HEK293T (cell line): ENCODE data around the gene FARP1.

Experiments used
- CTCF ChIA-PET: fragments of 350-600 bp; formaldehyde crosslinking; extraction: SDS; loops from one replicate; lab custom pipeline; 2021; ENCODE audit warnings: antibody characterized with exemption, inconsistent platforms; lab: Yijun Ruan, JAX
- POLR2A ChIA-PET: fragments of 350-600 bp; formaldehyde crosslinking; extraction: SDS; loops from one replicate; lab custom pipeline; 2020; ENCODE audit warnings: antibody characterized with exemption, inconsistent platforms; lab: Yijun Ruan, JAX
- DNase-seq: peaks from one replicate; pipeline ENCODE4 v3.0.0; 2012; ENCODE audit warnings: mixed read lengths; ENCODE audit errors: extremely low spot score
- ARNT ChIP-seq: fragments of 450-650 bp; IDR thresholded peaks from 2 replicates; pipeline ENCODE4 v1.6.1; 2017; ENCODE audit warnings: mild to moderate bottlenecking
- BHLHE40 ChIP-seq: fragments of 450-650 bp; IDR thresholded peaks from 2 replicates; pipeline ENCODE4 v1.6.1; 2016; ENCODE audit warnings: mild to moderate bottlenecking, moderate library complexity, borderline replicate concordance
- CTBP1 ChIP-seq: fragments of 450-650 bp; IDR thresholded peaks from 2 replicates; pipeline ENCODE4 v1.6.1; 2016; ENCODE audit warnings: borderline replicate concordance
- ELF4 ChIP-seq: fragments of 450-650 bp; IDR thresholded peaks from 2 replicates; pipeline ENCODE4 v1.6.1; 2017; ENCODE audit warnings: antibody characterized with exemption
- FOXA1 ChIP-seq: fragments of 450-650 bp; IDR thresholded peaks from 2 replicates; pipeline ENCODE4 v1.6.1; 2016; ENCODE audit warnings: mild to moderate bottlenecking
- FOXK2 ChIP-seq: fragments of 450-650 bp; IDR thresholded peaks from 2 replicates; pipeline ENCODE4 v1.6.1; 2016; ENCODE audit warnings: mild to moderate bottlenecking
- FOXM1 ChIP-seq: fragments of 450-650 bp; IDR thresholded peaks from 2 replicates; pipeline ENCODE4 v1.6.1; 2017; ENCODE audit warnings: mild to moderate bottlenecking, borderline replicate concordance
- HDGF ChIP-seq: fragments of 450-650 bp; IDR thresholded peaks from 2 replicates; pipeline ENCODE4 v1.6.1; 2017; ENCODE audit warnings: antibody characterized with exemption, borderline replicate concordance
- L3MBTL2 ChIP-seq: fragments of 450-650 bp; conservative IDR thresholded peaks from 2 replicates; pipeline ENCODE4 v1.6.1; 2016; ENCODE audit warnings: mild to moderate bottlenecking
- LEF1 ChIP-seq: fragments of 450-650 bp; IDR thresholded peaks from 2 replicates; pipeline ENCODE4 v1.6.1; 2017; ENCODE audit warnings: mild to moderate bottlenecking, borderline replicate concordance
- NFRKB ChIP-seq: fragments of 450-650 bp; IDR thresholded peaks from 2 replicates; pipeline ENCODE4 v1.6.1; 2016; ENCODE audit warnings: mild to moderate bottlenecking, moderate library complexity
- SP1 ChIP-seq: fragments of 450-650 bp; IDR thresholded peaks from 2 replicates; pipeline ENCODE4 v1.6.1; 2017
- SUZ12 ChIP-seq: fragments of 450-650 bp; IDR thresholded peaks from 2 replicates; pipeline ENCODE4 v1.6.1; 2016; ENCODE audit warnings: mild to moderate bottlenecking
- TARDBP ChIP-seq: fragments of 450-650 bp; IDR thresholded peaks from 2 replicates; pipeline ENCODE4 v1.6.1; 2016
- ZNF384 ChIP-seq: fragments of 450-650 bp; IDR thresholded peaks from 2 replicates; pipeline ENCODE4 v1.6.1; 2016
- TF ChIP-seq, protein P1 (sequence below): fragments of 450-650 bp; IDR thresholded peaks from 2 replicates; pipeline ENCODE4 v1.6.1; 2016

FARP1 gene

DNA sequence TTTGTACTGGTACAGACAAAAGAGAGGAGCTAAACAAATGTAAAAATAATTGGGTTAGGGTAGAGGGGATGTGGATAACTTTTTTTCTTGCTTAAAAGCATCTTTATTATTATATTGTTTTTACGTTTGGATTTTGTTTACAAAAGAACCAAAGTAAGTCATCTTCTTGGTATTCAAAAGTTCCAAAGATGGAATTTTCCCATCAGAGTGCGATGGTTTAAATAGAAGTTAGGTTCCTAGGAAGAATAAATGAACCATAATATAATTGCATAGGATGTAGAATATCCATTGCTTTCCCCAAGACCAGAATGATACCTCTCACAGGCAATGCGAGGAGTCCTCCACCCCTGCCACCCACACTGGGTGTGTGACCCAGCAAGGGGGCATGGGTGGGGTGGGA lies 133.6 kb downstream of the FARP1 start:
- CTCF ChIA-PET: no interaction called here
- no peak for DNase-seq
- TF ChIP-seq L3MBTL2 (no peak), HDGF (no peak), FOXM1 (no peak), NFRKB (no peak), ZNF384 (no peak)
- POLR2A ChIA-PET: no interaction called here

DNA sequence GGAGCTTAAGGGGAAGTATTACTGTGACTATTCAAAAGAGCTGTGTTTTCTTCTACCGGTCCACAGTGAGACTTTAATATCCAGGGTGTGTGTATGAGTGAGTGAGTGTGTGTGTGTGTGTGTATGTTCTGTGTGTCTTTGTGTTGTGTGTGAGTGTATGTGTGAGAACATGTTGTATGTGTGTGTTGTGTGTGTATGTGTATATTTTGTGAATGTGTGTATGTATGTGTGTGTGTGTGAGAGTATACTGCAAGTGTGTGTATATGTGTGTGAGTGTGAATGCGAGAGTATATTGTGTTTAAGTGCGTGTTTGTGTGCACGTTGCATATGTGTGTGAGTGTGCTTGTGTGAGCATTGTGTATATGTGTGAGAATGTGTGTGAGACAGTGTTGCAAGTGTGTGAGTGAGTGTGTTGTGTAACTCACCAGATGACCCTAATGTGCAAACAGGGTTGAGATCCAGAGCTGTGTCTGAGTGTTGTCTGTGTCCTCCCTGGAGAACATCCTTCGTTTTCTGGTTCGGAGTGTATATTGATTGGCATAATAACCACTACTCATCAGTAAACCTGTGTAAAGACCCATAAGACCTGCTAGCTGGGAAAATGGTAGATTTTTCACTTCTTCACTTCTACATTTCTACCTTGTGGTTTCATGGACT lies 135.3 kb downstream of the FARP1 start:
- ChIA-PET POLR2A (no interaction called here), CTCF (interaction anchor here (0.6 kb wide), 1 partner anchor 10 kb away, joined by 3 read pairs; no protein-coding TSS in a partner anchor)
- no peak for DNase-seq
- TF ChIP-seq BHLHE40 (no peak), ELF4 (no peak), L3MBTL2 (no peak), SP1 (no peak), ARNT (no peak), ZNF384 (no peak), FOXA1 (no peak), HDGF (no peak), NFRKB (no peak), FOXM1 (no peak), TARDBP (no peak), FOXK2 (no peak), SUZ12 (no peak), CTBP1 (no peak), LEF1 (no peak)
- TF ChIP-seq, protein P1, sequence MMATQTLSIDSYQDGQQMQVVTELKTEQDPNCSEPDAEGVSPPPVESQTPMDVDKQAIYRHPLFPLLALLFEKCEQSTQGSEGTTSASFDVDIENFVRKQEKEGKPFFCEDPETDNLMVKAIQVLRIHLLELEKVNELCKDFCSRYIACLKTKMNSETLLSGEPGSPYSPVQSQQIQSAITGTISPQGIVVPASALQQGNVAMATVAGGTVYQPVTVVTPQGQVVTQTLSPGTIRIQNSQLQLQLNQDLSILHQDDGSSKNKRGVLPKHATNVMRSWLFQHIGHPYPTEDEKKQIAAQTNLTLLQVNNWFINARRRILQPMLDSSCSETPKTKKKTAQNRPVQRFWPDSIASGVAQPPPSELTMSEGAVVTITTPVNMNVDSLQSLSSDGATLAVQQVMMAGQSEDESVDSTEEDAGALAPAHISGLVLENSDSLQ: no peak

DNA sequence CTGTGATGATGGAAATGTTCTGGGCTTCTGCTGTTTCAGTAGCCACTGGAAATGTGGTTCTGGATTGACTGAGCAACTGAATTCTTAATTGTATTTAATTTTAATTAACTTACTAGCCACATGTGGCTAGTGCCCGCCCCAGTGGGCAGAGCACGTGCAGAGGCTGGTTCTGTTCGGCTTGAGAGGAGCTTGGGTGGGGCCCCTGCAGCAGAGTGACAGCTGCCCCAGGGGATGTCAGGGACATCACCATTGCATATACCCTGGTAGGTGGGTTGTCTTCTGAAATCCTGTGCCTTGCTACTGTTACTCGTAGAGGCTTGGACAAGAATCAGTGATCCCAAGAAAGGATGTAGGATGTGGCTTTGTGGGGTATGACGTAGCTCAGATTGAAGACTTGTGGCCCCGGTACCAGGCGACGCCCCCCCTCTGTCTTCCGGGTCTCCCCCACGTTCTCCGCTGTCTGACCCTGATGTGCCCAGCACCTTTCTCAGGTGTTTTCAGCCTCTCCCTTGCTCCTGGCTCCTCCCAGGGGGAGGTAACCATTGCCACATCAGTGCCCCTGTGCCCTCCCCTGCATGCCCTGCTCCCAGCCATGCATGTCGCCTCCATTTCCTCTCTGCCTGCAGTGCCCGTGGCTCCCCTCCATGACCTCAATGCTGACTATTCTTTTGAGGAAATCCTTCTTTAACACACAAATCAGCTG lies 136.7 kb downstream of the FARP1 start:
- CTCF ChIA-PET: no interaction called here

DNA sequence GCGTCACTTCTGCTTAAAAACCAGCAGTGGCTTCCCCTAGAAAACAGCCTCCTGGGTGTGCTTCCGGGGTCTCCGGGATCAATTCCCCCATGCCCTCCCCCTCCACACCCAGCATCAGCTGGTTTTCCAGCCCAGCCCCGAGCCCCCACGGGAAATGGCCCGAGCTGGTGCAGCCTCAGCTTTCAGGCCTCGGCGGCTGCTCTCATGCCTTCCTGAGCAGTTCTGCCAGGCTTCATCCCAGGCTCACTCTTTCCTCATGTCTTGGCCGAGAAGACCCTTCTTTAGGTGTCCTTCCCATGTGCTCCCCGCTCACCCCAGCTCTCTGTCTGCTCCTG lies 137.2 kb downstream of the FARP1 start:
- TF ChIP-seq TARDBP: no peak
- no peak for TF ChIP-seq LEF1
- no peak for TF ChIP-seq ELF4
- no peak for TF ChIP-seq L3MBTL2
- TF ChIP-seq ARNT: no peak
- TF ChIP-seq FOXM1: no peak
- no peak for TF ChIP-seq NFRKB
- CTCF ChIA-PET: no interaction called here
- POLR2A ChIA-PET: no interaction called here
- no peak for DNase-seq

More for the DNA sequence above, 136.7 kb downstream of the FARP1 start:
- no peak for DNase-seq
- POLR2A ChIA-PET: no interaction called here
- TF ChIP-seq TARDBP (no peak), NFRKB (no peak), LEF1 (no peak), L3MBTL2 (no peak), FOXM1 (no peak), FOXA1 (no peak), CTBP1 (no peak), ARNT (no peak), ELF4 (no peak), SP1 (no peak), ZNF384 (no peak), HDGF (no peak), SUZ12 (no peak), BHLHE40 (no peak)
- TF ChIP-seq, protein P1: no peak

DNA sequence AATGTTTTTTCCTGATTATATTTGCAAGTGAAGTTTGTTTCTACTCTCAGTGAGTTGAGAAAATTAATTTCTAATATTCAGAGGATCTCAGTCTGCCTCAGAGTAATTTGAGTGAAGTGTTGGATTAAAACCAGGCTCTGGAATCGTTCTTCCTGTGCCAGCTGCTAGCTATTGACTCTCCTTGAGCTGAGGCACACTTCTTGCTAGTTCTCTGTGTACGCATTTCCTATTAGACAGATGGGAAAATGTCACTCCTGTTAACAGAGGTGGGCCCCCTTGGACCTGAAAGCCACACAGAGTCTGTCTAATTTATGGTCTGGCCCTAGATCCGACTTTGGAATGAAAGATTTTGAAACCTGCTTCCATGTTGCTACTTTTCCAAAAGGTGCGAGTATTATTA lies 141.8 kb downstream of the FARP1 start:
- no peak for DNase-seq
- no peak for TF ChIP-seq FOXK2
- TF ChIP-seq LEF1: no peak
- TF ChIP-seq SUZ12: no peak
- TF ChIP-seq ELF4: no peak
- no peak for TF ChIP-seq CTBP1
- TF ChIP-seq ARNT: no peak
- TF ChIP-seq SP1: no peak
- no peak for TF ChIP-seq HDGF
- no peak for TF ChIP-seq BHLHE40
- no peak for TF ChIP-seq NFRKB
- TF ChIP-seq L3MBTL2: no peak
- no peak for TF ChIP-seq FOXM1
- TF ChIP-seq ZNF384: no peak
- TF ChIP-seq FOXA1: no peak
- TF ChIP-seq, protein P1: no peak
- no peak for TF ChIP-seq TARDBP
- CTCF ChIA-PET: no interaction called here
- POLR2A ChIA-PET: no interaction called here

DNA sequence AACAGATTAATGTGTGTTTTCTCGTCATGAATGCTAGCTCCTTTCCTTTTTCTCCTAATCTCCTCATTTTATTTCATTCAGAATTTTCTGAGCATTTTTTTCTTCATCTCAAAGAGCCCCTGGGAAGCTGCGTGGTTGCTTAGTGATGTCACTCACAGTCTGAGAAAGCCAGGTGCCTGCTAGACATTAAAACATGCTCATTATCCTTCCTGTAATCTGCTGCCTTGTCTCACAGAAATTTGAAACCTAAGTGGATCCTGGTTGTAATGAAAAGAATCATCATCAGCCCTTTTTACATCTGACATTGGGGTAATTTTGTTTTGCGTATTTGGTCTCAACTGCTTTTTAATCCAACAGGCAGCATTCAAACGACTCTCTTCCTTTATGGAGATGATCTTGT lies 142.4 kb downstream of the FARP1 start:
- POLR2A ChIA-PET: no interaction called here

More for the DNA sequence above, 142.4 kb downstream of the FARP1 start:
- DNase-seq: no peak
- CTCF ChIA-PET: no interaction called here
- no peak for TF ChIP-seq SUZ12
- no peak for TF ChIP-seq CTBP1
- TF ChIP-seq TARDBP: no peak
- no peak for TF ChIP-seq SP1
- no peak for TF ChIP-seq HDGF
- TF ChIP-seq NFRKB: no peak
- TF ChIP-seq, protein P1: no peak
